NB4 (cell line): ENCODE results near the gene FSD1.

ENCODE experiments used
- MYC ChIP-seq: IDR thresholded peaks from 2 replicates; pipeline ENCODE4 v1.6.1; 2011; ENCODE audit warnings: low read depth, low read length
- POLR2A ChIP-seq: IDR thresholded peaks from 2 replicates; pipeline ENCODE4 v1.6.1; 2011; ENCODE audit warnings: mild to moderate bottlenecking; ENCODE audit not compliant: insufficient read length; ENCODE audit errors: extremely low read depth
- TF ChIP-seq, protein P1 (sequence below): IDR thresholded peaks from one replicate; pipeline ENCODE4 v1.5.1; 2012; ENCODE audit warnings: low read depth, low read length
- TF ChIP-seq, protein P2 (sequence below): IDR thresholded peaks from 2 replicates; pipeline ENCODE4 v1.6.1; 2011; ENCODE audit warnings: low read depth, low read length

DNA sequence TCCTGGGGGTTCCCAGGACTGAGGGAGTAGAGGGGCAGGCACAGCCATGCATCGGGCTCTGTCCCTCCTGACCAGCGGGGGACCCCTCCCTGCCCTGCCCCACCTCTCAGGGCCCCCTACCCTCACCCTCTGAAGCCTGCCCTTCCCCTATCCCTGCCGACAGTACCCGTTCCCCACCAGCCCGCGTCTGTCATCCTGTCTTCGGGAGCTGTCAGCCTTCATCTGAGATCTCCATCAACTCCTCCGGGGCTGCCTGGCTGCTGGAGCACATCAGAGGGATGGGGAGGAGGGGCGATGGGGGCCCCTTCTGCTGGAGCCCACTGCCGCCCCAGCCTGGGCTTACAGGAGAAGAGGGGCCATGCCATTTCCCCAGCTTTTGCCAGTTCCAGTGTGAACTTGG is 31.5 kb upstream of the FSD1 start:
- TF ChIP-seq, protein P1, sequence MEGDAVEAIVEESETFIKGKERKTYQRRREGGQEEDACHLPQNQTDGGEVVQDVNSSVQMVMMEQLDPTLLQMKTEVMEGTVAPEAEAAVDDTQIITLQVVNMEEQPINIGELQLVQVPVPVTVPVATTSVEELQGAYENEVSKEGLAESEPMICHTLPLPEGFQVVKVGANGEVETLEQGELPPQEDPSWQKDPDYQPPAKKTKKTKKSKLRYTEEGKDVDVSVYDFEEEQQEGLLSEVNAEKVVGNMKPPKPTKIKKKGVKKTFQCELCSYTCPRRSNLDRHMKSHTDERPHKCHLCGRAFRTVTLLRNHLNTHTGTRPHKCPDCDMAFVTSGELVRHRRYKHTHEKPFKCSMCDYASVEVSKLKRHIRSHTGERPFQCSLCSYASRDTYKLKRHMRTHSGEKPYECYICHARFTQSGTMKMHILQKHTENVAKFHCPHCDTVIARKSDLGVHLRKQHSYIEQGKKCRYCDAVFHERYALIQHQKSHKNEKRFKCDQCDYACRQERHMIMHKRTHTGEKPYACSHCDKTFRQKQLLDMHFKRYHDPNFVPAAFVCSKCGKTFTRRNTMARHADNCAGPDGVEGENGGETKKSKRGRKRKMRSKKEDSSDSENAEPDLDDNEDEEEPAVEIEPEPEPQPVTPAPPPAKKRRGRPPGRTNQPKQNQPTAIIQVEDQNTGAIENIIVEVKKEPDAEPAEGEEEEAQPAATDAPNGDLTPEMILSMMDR, result no peak
- TF ChIP-seq POLR2A (no peak), MYC (no peak)
- TF ChIP-seq, protein P2, sequence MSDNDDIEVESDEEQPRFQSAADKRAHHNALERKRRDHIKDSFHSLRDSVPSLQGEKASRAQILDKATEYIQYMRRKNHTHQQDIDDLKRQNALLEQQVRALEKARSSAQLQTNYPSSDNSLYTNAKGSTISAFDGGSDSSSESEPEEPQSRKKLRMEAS, result no peak
